Loucy (cell line): Measurements from ENCODE around the gene DSCAM.

ENCODE experiments used
- EZH2phosphoT487 ChIP-seq: fragments of 200-600 bp; IDR thresholded peaks from 2 replicates; pipeline ENCODE4 v1.6.1; 2018; ENCODE audit warnings: antibody characterized with exemption, mild to moderate bottlenecking, moderate library complexity, borderline replicate concordance
- TF ChIP-seq, protein P1 (sequence below): fragments of 200-600 bp; sonication (generic); conservative IDR thresholded peaks from 2 replicates; pipeline ENCODE4 v1.5.1; 2014; ENCODE audit warnings: mild to moderate bottlenecking, antibody characterized with exemption, low read length

GRCh38 chr21:40052276-40052675 is 794.7 kb downstream of the DSCAM start:
- TF ChIP-seq, protein P1, sequence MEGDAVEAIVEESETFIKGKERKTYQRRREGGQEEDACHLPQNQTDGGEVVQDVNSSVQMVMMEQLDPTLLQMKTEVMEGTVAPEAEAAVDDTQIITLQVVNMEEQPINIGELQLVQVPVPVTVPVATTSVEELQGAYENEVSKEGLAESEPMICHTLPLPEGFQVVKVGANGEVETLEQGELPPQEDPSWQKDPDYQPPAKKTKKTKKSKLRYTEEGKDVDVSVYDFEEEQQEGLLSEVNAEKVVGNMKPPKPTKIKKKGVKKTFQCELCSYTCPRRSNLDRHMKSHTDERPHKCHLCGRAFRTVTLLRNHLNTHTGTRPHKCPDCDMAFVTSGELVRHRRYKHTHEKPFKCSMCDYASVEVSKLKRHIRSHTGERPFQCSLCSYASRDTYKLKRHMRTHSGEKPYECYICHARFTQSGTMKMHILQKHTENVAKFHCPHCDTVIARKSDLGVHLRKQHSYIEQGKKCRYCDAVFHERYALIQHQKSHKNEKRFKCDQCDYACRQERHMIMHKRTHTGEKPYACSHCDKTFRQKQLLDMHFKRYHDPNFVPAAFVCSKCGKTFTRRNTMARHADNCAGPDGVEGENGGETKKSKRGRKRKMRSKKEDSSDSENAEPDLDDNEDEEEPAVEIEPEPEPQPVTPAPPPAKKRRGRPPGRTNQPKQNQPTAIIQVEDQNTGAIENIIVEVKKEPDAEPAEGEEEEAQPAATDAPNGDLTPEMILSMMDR = no peak
- no peak for TF ChIP-seq EZH2phosphoT487
